ENCODE measurements around the gene DCC.
A peak's percentile ranks its signal among the peaks of the same experiment; 100 is the strongest.

DCC gene

DNA sequence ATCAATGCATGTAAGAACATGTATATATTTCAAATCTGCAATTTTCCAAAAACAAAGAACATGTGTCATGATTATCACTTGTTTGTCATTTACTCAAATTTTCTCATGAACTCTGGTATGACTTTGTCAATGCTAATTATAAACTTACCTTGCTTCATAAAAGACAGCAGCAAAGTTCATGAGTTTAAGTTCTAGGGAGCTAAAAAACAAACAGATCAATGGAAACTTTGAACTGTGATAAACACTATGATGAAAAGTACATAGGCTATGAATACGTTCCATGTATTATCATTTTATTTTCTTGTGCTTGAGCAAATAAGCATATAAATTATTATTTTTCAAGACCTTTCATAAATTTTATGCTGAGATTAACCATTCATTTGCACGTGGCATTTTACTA, 943.7 kb downstream of the DCC start:
- DNase-seq = no peak

DNA sequence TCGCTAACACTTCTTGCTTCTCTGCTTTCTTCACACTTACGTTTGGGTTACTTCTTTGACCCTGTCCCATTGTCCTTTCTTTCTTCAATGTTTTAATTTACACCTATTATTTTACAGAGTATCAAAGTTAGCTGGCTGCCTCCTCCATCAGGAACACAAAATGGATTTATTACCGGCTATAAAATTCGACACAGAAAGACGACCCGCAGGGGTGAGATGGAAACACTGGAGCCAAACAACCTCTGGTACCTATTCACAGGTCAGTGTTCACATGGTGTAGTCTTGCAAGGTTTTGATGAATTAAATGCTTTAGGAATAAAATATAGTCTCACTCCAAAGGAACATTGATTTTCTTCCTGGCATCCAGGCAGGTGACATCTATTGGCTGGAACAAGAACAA, 965.5 kb downstream of the DCC start:
- DNase-seq = no peak

GRCh38 chr18:53319628-53320027, 979.6 kb downstream of the DCC start:
- no peak for DNase-seq

GRCh38 chr18:53322163-53322562, 982.2 kb downstream of the DCC start:
- DNase-seq = no peak

GRCh38 chr18:53324353-53324752, 984.4 kb downstream of the DCC start:
- DNase-seq = no peak

- no peak for DNase-seq
Observed at GRCh38 chr18:53360501-53361443, 1020.8 kb downstream of the DCC start.

DNA sequence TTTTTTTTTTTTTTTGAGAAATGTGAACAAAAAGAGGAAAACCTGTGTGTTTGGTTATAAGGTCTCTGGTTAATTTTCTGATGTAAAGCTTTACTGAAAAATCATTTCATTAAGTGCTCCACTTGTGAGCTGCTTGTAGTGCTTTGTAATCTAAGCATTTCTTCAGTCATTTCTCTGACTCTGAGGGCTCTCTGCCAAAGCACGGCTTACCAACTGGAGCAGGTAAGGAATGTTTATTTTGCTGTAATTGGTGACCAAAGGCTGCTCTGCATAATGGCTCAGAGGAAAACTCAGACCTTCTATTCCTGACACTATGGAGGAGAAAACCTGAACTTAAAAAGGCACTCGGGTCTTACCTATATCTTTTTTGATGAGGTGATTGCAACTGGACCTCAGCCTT, 1035.6 kb downstream of the DCC start:
- DNase-seq = no peak

DNA sequence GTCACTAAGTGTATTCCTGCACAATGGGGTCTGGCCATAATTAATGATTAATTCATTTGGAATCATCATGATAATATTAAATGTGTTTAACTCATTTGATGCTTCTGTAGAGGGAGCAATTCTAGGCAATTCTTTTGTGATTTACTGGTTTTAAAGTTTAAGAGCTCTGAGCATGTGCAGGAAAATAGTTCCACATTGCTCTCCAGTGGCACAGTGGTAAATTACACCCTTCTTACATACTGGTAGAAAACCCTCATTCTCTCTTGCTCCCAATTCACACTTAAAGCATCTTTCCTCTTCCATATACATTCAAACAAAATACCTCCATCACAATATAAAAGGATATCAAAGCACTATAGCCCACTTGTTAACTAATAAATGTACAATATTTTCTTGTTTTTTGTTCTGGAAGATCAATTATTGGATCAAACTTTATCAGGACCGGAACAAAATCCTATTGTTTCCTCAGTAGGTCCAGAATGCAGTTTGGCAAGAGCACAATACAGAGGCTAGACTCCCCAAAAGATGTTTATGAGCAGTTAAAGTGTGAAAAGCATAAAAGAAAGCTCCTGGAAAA, 1040.2 kb downstream of the DCC start:
- DNase-seq = peak; percentile 48

DNA sequence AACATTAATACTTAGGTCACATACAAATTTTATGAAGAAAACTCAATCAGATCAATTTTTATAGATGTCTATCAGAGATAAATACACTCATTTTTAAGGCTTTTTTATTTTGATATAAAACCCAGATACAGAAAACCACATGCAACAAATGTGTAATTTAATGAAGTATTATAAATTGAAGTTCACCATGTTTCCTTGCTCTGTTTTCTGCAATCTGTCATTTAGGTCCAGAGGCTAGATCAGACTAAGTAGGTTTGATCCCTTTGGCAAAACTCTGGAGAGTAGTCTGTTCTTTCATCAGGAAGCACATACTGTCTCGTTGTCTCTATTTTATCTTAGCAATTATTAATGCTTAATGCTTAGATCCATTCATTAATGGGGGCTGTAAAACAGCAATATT, 1042.9 kb downstream of the DCC start:
- no peak for DNase-seq

DNA sequence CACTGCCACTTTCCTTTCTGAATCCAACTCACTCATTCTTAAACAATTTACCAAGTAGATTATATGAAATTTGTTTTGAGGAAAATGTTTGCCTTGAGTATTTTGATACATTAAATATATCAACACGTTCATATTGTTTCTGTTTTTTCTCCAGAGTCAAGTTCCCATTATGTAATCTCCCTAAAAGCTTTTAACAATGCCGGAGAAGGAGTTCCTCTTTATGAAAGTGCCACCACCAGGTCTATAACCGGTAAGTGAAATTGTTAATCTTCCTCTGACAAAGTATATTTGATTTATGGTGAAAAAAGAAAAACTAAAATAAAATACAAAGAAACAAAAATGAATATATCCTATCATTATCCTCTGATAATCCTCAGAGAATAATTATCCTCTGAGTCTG, 1045.9 kb downstream of the DCC start:
- no peak for DNase-seq

- no peak for DNase-seq
Observed at GRCh38 chr18:53387581-53387980, 1047.6 kb downstream of the DCC start.

DNA sequence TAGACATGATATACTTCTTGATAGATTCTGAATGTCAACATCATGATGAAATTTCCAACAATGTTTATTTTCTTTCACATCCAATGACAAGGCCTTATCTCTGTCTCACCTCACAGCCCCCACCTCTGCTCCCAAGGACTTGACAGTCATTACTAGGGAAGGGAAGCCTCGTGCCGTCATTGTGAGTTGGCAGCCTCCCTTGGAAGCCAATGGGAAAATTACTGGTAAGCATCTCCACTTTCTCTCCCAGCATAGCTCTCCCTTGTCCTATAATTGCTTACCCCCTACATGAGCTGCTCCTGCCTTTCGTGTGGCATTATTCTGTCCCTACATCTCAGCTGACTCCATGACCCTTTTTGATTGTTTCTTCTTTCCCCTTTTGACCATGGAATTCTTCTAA, 1062.7 kb downstream of the DCC start:
- peak; percentile 60 for DNase-seq

GRCh38 chr18:53408271-53408670, 1068.3 kb downstream of the DCC start:
- no peak for DNase-seq

- no peak for DNase-seq
Observed at GRCh38 chr18:53411511-53411910, 1071.5 kb downstream of the DCC start.

DNA sequence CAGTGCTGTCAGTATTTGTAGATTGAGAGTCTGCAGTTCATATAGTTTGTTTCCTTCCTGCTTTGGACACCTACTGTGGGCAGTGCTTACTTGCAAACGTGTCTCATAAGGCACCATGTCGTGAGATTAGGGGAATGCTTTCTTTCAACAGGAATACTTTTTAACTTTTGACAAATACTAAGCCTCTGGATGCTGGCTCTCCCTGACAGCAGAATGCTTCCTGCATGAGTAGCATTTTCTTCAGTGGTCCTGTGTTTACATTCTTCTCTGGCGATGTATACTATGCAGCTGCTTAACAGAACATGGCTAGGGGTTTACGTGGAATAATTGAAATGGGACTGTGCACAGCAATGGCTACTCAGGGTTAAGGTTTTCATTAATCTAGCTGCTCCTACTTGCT, 1077.0 kb downstream of the DCC start:
- DNase-seq = no peak

- no peak for DNase-seq
Observed at GRCh38 chr18:53421869-53422268, 1081.9 kb downstream of the DCC start.

GRCh38 chr18:53422896-53423295, 1082.9 kb downstream of the DCC start:
- DNase-seq = no peak

- no peak for DNase-seq
Observed at GRCh38 chr18:53426666-53427184, 1086.7 kb downstream of the DCC start.

DNA sequence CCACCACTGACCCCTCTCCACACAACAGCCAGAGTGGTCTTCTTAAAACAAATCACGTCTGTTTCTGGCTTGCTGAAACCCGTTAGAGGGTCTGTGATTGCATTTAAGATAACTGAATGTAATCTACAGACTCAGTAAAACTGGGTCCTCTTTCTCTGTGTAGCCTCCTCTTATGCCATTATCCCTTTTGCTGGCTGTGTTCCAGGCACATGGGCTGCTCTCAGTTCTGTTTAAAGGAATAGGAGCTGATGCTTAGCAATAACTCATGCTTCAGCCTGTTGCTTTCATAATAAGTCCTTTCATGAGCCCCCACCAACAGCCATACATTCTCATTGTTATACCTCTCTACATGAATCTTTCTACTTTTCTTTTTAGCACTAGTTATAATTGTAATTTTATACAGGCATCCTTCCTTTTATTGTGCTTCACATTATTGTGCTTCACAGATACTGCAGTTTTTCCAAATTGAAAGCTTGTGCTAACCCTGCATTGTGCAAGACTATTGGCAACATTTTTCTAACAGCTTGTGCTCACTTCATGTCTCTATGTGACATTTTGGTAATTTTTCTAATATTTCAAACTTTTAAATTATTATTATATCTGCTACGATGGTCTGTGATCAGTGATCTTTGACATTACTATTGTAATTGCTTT, 1101.9 kb downstream of the DCC start:
- DNase-seq = no peak

DNA sequence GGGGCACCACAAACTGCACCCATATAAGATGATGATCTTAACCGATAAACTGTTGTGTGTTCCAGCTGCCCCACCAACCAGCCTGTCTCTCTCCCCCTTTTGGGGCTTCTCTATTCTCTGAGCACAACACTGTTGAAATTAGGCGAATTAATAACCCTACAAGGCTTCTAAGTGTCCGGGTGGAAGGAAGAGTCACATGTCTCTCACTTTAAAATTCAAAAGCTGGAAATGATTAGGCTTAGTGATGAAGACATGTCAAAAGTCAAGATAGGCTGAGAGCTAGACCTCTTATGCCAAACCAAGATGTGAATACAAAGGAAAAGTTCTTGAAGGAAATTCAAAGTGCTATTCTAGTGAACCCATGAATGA, 1102.4 kb downstream of the DCC start:
- no peak for DNase-seq

DNA sequence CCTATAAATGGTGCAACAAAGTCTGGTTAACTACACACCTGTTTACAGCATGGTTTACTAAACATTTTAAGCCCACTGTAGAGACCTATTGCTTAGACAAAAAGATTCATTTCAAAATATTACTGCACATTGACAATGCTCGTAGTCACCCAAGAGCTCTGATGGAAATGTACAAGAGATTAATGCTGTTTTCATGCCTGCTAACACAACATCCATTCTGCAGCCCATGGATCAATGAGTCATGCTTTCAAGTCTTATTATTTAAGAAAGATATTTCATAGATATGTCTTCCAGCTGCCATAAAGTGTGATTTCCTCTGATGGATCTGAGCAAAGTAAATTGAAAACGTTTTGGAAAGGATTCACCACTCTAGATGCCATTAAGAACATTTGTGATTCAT, 1103.3 kb downstream of the DCC start:
- DNase-seq = no peak

DNA sequence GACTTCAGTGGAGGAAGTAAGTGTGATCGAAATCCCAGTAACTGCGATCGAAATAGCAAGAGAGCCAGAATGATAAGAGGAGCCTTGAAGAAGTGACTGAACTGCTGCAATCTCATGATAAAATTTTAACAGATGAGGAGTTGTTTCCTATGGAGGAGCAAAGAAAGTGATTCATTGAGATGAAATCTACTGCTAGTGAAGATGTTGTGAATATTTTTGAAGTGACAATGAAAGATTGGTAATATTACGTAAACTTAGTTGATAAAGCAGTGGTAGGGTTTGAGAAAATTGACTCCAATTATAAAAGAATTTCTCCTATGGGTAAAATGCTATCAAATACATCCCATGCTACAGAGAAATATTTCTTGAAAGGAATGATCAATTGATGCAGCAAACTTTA, 1103.8 kb downstream of the DCC start:
- no peak for DNase-seq

DNA sequence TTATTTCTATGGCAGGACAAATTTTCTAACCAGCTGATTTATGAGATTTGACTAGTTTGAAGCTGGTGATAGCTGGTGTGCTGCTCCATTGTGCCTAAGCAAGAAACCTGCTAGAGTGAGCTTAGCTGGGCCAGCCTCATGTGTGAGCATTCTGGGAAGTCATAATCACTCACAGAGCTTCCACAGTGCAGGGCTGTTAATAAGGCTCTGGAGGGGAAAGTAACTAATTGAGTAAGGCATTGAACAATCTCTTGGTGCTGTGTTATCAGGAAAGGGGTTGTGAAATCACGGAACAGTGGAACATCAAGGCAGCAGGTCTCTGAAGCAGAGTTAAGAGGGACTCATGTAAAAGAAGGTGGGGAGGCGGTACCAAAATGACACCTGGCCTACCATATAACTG, 1111.9 kb downstream of the DCC start:
- no peak for DNase-seq

- DNase-seq = no peak
Observed at GRCh38 chr18:53457068-53457467, 1117.1 kb downstream of the DCC start.
